Stimulated activated CD4-positive, alpha-beta T cell treated with anti-CD3 and anti-CD28 coated beads, Interleukin-1b, Interleukin-23, amount 100 ng/mL, for 4 hours (primary cell): ENCODE results near the gene SGMS2.

ENCODE experiments used
- DNase-seq, 2 donors: peaks; one replicate each; pipeline ENCODE4 v3.0.0-alpha.2; 2020; ENCODE audit warnings: low read depth in 2 of 2

SGMS2 gene

DNA sequence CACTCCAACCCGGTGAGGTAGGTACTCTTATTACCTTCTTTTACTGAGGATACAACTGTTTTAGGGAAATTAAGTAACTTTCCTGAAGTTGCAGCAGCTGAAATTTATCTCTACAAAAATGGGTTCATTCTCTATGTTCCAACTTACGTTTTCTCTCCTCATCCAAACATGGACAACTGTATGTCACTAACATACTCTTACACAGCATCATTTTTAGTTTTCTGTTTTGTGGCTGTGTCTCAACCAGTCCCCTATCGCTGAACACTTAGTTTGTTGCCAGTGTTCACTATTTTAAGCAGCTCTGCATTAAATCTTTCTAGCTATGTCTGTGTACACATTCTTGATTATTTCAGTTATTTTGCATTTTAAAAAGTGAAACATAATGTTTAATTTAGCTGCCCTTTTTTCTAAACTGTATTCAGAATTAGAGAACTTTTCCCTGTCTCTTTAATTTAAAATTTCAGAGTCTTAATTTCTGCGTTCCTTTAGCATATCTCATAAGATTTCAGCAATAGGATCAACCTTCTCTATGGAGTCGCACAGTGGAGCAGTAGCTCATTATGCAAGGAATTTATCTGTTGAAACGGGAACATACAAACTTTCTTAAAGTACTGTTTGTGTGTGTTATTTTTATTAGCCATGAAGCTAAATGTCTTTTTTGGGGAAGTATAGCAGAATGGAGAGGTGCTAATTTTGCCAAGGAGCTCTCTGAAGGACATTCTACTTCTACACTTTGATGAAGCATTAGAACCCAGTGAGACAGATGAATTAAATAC, 3.8 kb downstream of the SGMS2 start:
- DNase-seq: no peak

DNA sequence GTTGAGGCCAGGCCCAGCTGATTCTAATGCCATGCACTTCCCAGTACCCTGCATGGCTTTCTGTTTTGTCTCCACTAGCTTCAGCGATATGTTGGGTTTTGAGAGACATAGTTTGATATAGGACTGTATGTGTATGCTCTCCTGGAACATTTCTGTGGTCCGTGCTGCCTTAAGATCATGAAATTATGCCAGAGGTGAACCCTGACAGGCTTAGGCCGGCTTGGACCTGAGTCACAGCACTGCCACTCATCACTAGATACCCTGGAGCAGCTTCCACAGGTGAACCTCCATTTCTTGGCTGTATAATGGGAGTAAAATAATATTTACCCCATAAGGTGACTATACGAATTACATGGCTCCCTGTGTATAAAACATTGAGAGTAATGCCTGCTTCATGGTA, 6.4 kb downstream of the SGMS2 start:
- DNase-seq: no peak

GRCh38 chr4:107832275-107832807, 7.6 kb downstream of the SGMS2 start:
- no peak for DNase-seq

DNA sequence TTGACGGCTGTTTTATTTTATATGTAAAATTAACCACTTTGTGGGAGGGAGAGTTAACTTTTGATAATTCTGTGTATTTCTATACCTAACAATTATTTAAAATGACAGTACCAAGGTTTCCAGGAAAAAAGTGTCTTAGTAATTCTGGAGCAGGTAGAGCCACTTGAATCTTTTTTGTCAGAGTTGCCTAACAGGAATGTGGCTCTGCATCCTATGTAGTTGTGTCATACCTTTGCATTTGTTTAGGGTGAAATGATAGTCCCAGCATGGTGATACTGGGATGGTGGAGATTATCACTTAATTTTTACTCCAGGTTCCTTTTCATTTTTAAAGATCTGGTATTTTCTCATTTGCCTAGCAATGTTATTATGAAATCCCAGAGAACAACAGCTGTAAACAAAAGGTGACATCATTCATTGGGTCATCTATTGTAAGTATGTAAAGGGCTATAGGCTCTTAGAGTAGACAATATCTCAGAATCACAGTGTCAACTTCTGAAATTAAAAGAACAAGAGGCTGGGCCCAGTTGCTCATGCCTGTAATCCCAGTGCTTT, 9.6 kb downstream of the SGMS2 start:
- DNase-seq: no peak

DNA sequence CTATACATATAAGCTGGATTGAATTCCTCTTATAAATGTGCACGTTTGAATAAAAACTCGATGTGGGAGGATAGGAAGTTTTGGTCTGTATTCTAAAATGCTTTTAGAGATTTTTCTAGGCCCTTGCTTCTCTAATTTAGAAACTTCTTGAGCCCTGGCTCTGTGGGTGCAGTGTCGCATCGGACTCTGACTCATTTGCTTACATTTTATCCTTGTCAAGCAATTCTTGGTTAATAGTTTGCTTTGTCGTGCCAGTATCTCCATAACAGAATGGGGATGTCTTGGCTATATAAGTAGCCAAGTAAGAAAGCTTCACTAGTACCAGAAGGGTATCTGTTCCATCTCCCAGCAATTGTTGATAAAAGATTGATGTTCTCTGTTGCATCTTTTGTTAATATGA, 10.7 kb downstream of the SGMS2 start:
- no peak for DNase-seq

- DNase-seq: no peak
Measured at GRCh38 chr4:107837317-107837716, 12.6 kb downstream of the SGMS2 start.

DNA sequence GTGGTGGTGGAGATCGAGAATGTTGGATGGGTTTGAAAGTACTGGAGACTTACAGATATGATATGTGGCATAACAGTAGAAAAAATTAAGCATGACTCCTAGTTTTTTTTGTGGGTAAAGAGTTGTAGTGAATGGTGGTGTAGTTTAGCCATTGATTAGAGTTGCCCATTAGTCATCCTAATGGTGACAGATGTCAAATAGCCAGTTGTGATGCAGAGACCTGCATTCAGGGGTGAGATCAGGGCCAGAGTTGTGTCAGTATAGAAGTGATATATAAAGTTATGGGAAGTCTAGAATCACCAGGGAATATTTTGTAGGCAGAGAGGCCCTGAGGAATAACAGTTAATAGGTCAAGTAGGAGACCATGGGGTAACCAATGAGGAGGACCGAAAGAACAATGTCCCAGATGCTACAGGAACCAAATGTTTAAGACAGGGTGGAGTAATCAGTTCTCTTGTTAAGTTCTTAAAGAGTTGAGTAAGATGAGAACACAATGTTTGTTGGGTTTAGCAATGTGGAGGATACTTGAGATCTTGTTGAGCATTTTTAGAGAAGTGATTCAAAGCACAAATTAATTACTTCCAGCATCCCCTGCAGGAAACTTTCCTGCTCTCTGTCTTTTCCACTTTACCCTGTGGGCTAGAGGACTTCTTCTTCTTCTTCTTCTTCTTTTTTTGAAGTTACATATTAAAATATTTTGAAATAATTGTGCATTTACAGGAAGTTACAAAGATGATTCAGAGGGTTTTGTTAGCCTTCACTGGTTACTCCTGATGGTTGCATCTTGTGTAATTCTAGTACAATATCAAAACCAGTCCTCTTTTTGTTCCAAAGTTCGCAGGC, 13.3 kb downstream of the SGMS2 start:
- DNase-seq: no peak

DNA sequence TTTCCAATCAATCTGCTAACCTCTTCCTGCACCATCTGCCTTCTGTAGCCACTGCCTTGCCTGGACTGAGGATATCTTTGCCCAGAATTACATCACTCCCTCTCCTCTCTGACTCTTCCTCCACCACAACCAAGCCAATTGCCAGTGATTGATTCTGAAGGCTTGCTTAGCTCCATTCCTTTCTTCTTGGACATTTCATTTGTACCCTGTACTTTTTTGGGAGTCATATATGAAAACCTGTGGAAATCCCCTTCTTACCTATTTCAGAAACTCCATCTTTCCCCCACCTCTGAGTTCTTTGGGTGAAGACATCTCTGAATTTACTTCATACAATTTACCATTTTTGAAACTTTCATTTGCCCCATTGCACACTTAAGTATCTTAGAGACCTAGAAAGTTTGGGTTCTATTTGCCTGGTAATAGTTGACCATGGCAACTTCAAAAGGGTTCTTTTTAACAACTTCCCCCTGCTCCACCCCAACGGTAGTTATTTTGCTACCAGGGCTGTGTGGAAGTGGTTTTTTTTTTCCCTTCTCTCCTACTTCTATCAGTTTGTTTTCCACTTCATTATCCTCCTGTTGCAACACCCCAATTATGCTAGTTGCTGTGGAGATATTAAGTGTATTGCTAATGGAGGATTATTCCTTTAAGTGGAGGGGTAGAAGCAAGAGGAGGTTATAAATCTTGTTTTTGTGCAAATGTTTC, 14.3 kb downstream of the SGMS2 start:
- DNase-seq: no peak

- DNase-seq: no peak
Measured at GRCh38 chr4:107843391-107843790, 18.7 kb downstream of the SGMS2 start.

GRCh38 chr4:107845681-107846080, 20.9 kb downstream of the SGMS2 start:
- no peak for DNase-seq

GRCh38 chr4:107850438-107850837, 25.7 kb downstream of the SGMS2 start:
- DNase-seq: no peak

DNA sequence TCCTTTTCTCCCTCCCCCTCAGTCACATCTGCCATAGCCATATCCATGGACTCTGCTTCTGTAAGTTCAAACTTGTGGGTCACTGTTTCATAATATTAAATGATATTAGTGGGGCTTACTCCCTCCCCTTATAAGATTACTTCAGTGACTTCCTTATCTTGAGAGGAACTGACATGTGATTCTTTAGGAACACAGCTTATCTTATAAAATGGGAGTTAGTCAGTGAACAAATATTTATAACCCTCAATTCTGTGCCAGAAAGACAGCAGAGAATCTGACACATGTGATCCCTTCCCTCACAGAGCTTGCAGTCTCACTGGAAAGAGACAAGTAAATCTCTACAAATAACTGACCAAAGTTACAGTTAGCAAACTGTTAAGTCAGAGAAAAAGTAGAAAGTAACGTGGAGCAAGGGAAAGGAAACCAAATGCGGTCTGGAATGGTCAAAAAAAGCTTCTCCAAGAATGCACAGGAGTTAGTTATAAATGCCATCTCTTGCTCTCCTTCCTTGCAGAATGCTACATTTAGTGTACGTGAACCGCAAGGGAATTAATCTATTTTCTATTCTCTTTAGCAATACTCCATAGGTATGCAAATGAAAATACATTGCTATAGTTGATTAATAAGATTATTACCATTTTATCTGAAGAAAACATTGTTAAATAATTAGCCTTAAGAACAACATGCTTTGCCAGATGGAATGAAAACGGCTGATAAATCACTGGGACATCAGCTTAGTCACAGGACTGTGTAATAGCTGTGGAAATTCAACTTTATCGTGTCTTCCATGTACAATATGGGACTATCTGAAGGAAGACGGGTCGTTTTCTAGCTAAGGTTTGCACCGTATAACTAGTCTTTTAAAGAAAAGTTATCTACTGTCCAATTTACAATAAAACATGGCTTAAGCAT, 29.0 kb downstream of the SGMS2 start:
- DNase-seq: no peak

DNA sequence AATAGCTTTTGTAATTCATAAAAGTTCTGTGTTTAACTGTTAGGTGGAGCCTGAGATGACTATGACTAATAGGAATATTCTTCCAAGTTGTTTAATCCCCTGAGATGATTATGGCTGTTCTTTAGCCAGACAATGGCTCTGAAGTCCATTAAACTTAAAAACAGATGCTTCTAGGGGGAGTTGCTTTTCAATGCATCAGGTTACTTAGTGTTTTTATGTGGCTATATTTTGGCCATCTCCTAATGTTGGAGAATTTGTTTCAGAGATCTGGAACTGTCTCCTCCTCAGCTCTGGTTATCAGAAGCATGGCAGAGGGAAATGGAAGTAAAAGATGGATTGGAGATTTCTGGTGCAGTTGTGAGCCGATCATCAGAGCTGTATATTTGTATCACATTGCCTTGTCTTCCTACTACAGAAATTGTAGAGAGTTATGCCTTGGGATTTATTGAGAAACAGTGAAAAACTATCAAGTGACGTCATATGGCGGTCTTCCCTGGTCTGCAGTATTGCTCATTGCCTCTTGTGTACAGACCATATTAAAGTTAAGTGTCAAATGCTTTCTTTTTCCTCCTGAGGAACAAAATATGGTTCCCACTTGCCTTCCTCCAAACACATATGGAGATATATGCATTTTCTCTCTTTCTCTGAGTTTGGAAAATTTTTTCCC, 29.8 kb downstream of the SGMS2 start:
- DNase-seq: no peak

- DNase-seq: no peak
Measured at GRCh38 chr4:107855723-107856122, 31.0 kb downstream of the SGMS2 start.

DNA sequence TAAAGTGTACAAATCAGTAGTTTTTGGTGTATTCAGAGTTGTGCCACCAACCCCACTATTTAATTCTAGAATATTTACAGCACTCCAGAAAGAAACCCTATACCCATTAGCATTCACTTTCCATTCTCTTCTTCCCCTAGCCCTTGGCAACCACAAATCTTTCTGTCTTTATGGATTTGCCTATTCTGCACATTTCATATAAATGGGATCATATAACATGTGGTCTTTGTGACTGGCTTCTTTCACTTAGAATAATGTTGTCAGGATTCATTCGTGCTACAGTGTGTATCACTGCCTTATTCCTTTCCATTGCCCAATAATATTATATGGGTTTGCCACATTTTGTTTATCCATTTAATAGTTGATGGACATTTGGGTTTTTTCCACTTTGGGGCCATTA, 32.2 kb downstream of the SGMS2 start:
- DNase-seq: no peak

DNA sequence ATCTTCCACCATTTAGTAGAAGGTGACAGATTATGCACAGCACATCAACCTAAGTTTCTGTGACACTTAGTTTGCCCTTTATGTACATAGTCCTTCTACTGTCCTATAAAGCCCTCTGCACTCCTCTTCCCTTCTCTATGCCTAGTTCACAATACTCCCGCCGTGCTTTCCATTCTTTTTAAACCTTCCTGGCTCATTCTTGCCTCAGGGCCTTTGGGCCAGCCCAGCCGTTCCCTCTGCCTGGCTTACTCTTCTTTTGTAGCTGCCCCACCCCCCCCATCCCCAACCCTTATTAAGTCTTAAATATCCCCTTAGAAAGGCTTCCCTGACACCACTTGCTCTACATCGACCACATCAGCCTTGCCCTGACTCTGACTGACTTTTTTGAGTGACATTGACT, 33.0 kb downstream of the SGMS2 start:
- no peak for DNase-seq

- no peak for DNase-seq
Measured at GRCh38 chr4:107858158-107858742, 33.5 kb downstream of the SGMS2 start.

- no peak for DNase-seq
Measured at GRCh38 chr4:107862658-107863057, 37.9 kb downstream of the SGMS2 start.

DNA sequence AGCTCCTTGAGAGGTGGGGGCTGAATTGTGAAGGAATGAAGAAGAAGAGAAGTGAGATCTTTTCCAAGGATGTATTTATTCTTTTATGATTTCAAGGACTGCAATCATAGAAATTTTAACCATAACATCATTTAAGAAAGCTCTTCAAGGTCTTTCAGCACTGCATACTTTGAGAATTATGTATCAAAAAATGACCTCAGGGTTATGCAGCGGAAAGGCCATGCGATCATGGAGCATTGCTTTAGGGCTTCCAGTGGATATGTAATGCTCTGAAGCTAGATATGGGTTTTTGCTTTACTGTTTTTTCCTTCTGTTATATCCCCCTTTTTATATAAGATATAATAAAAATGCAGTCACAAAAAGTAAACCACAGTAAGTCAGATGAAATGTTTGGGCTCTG, 38.7 kb downstream of the SGMS2 start:
- no peak for DNase-seq

- DNase-seq: no peak
Measured at GRCh38 chr4:107863850-107864371, 39.2 kb downstream of the SGMS2 start.
